Vagina (tissue), 2 donors: ENCODE measurements around the gene DNAJC19. TPM values are rescaled to one million over a fixed set of nuclear protein-coding genes. Genes with fewer than 3 reads are reported as not detected.

ENCODE experiments used
- DNase-seq, 2 donors: peaks; one replicate each; pipeline ENCODE4 v3.0.0-alpha.2; 2017; ENCODE audit errors: extremely low spot score in 2 of 2
- H3K27ac ChIP-seq: fragments of 200-600 bp; sonication (generic); one replicate; pipeline ENCODE4 v1.5.1; 2019
- H3K27me3 ChIP-seq: fragments of 200-600 bp; sonication (generic); one replicate; pipeline ENCODE4 v1.5.1; 2019
- H3K36me3 ChIP-seq, 2 donors: fragments of 200-600 bp; sonication (generic); one replicate each; pipeline ENCODE4 v1.5.1; 2017 to 2019
- H3K4me1 ChIP-seq: fragments of 200-600 bp; sonication (generic); one replicate; pipeline ENCODE4 v1.5.1; 2019
- H3K4me3 ChIP-seq, 2 donors: fragments of 200-600 bp; sonication (generic); 1 replicate in 1 of 2; 2 replicates in 1 of 2; pipeline ENCODE4 v1.5.1; 2016 to 2019
- H3K9me3 ChIP-seq: fragments of 200-600 bp; sonication (generic); one replicate; pipeline ENCODE4 v1.5.1; 2019
- POLR2A ChIP-seq, 2 donors: fragments of 450-650 bp; IDR thresholded peaks; one replicate each; pipeline ENCODE4 v1.6.1; 2017; ENCODE audit warnings: antibody characterized with exemption in 2 of 2, mild to moderate bottlenecking in 2 of 2, moderate library complexity in 2 of 2
- POLR2AphosphoS5 ChIP-seq, 2 donors: sonication (generic); formaldehyde crosslinking; IDR thresholded peaks; one replicate each; pipeline ENCODE4 v1.9.0; 2017; ENCODE audit warnings: antibody characterized with exemption in 2 of 2, mild to moderate bottlenecking in 2 of 2, low read depth in 1 of 2; ENCODE audit not compliant: insufficient read depth in 1 of 2
- intact Hi-C: fragments of 100-400 bp; cut with DNase I; formaldehyde crosslinking; loops from one replicate; pipeline ENCODE4 v1.15.1; 2023
- total RNA-seq: library from RNA; depleted of rRNA; stranded (reverse); fragments of >200 nt; gene quantifications from one replicate; pipeline ENCODE4 v1.2.3, GENCODE V29; 2016
- TF ChIP-seq, protein P1 (sequence below), 3 experiments: fragments of 450-650 bp in 2 of 3; fragments of 200-600 bp in 1 of 3; sonication (generic) in 1 of 3; IDR thresholded peaks; one replicate each; pipeline ENCODE4 v1.5.1; 2017 to 2019; ENCODE audit warnings: antibody characterized with exemption in 3 of 3, mild to moderate bottlenecking in 2 of 3, moderate library complexity in 2 of 3

DNAJC19 gene
- total RNA-seq = 38.1 TPM

DNA sequence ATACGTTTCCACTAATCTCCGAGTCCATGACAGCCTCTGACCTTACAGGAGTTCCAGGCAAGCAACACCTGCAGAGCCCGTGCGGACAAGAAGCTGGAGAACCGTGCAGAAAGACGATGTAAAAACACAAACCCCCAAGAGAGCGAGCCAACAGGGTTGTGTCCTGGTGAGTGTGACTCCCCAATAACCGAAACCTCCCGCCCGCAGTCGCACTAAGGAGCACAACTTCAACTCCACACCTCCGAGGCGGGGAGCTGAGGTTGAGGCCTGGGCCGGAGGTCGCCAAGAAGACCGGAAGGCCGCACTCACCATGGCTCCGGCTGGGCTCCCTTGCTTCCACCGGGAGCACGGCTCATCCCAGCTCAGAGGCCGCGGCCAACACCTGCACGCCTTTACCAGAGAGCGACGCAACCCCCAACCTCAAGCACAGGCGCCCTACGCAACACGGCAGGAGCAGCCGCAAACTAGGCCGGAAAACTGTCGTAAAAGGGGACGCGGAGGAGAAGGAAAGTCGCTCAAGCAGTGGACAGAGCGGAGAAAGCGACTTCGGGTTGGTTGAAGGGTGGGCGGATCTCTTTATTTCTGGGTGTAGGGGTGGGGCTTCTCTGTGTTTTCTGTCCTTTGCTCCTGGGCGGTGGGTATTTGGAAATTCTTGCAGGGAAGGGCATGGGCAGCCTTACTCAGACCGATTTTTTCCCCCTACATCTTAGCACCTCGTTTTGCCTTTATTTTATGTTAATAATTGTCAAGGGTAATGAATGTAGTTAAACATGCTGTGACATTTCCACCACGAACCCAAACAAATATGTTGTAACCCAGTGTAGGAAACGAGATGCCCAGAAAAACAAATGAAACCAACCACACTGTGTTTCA, at the start of gene DNAJC19:
TSS of gene DNAJC19 (minus strand) at position 446 of the 873 bp plus-strand sequence. CDS start at position 312, 134 bp downstream.
- peaks cover 29% of the 10 kb centered on the region for H3K4me1 ChIP-seq
- peak within 1 kb of the TSS; percentile 49 to 72 for H3K4me3 ChIP-seq
- intact Hi-C loops = no loop called here
- no peaks in the 10 kb centered on the region for H3K27me3 ChIP-seq
- peak in 1 of 2 donors; percentile 45 for TF ChIP-seq POLR2A (IDR thresholded peaks at IDR 0.05)
- peak; percentile 93 for TF ChIP-seq POLR2AphosphoS5 (IDR thresholded peaks at IDR 0.05; ENCODE audit: insufficient read depth in 1 of 2, low read depth in 1 of 2)
- TF ChIP-seq, protein P1, sequence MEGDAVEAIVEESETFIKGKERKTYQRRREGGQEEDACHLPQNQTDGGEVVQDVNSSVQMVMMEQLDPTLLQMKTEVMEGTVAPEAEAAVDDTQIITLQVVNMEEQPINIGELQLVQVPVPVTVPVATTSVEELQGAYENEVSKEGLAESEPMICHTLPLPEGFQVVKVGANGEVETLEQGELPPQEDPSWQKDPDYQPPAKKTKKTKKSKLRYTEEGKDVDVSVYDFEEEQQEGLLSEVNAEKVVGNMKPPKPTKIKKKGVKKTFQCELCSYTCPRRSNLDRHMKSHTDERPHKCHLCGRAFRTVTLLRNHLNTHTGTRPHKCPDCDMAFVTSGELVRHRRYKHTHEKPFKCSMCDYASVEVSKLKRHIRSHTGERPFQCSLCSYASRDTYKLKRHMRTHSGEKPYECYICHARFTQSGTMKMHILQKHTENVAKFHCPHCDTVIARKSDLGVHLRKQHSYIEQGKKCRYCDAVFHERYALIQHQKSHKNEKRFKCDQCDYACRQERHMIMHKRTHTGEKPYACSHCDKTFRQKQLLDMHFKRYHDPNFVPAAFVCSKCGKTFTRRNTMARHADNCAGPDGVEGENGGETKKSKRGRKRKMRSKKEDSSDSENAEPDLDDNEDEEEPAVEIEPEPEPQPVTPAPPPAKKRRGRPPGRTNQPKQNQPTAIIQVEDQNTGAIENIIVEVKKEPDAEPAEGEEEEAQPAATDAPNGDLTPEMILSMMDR (IDR thresholded peaks at IDR 0.05) = no peak
- DNase-seq = peak in 1 of 2 donors; percentile 96
- H3K9me3 ChIP-seq = no peaks in the 10 kb centered on the region
- H3K27ac ChIP-seq = peak within 1 kb of the TSS; percentile 87
- H3K36me3 ChIP-seq = peaks cover 3 to 13% of the 10 kb centered on the region in 2 donors

DNA sequence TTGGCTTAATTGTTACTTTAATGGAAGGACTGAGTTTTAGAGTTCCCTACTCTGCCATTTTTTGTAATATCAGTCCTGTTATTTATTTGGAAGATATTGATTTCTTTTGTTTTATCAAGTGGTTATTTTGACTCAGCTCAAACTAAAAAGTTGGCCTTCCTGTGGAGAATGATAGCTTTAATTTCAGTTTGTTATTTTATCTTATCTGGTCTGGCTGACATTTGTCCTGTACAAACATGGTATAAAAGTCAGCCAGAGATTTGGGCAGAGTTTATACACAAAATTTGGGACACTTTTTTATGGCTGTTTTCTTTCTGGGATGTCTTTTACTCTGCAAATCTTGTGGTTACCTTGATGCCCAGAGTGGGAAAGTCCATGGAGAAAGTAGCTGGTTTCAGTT, 41.4 kb upstream of the DNAJC19 start:
- intact Hi-C loops = no loop called here
- no peak for DNase-seq
- Histone ChIP-seq H3K9me3 (no peaks in the 10 kb centered on the region), H3K4me1 (no peaks in the 10 kb centered on the region), H3K4me3 (no peak overlapping the region), H3K27ac (no peak overlapping the region), H3K36me3 (no peaks in the 10 kb centered on the region), H3K27me3 (no peaks in the 10 kb centered on the region)
- TF ChIP-seq POLR2AphosphoS5 (IDR thresholded peaks at IDR 0.05; ENCODE audit: insufficient read depth in 1 of 2, low read depth in 1 of 2) = no peak
- TF ChIP-seq POLR2A (IDR thresholded peaks at IDR 0.05) = no peak
- TF ChIP-seq, protein P1 (IDR thresholded peaks at IDR 0.05) = no peak

DNA sequence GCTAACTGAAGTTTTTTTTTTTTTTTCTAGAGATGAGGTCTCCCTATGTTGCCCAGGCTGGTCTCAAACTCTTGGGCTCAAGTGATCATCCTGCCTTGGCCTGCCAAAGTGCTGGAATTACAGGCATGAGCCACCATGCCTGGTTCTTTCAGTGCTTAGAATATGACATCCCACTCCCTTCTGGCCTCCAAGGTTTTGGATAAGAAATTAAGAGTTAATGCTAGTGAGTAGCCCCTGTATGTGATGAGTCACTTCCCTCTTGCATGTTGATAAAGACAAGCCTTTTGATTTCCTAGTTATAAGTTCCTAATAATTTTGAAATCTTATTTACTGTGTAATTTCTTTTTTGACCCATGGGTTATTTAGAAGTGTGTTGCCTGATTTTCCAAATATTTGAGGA, 35.7 kb upstream of the DNAJC19 start:
- DNase-seq = no peak
- Histone ChIP-seq H3K4me3 (no peak overlapping the region), H3K27me3 (no peaks in the 10 kb centered on the region), H3K4me1 (no peaks in the 10 kb centered on the region), H3K36me3 (no peaks in the 10 kb centered on the region), H3K9me3 (no peaks in the 10 kb centered on the region), H3K27ac (no peak overlapping the region)
- intact Hi-C loops = no loop called here
- no peak for TF ChIP-seq POLR2A (IDR thresholded peaks at IDR 0.05)
- no peak for TF ChIP-seq POLR2AphosphoS5 (IDR thresholded peaks at IDR 0.05; ENCODE audit: insufficient read depth in 1 of 2, low read depth in 1 of 2)
- TF ChIP-seq, protein P1 (IDR thresholded peaks at IDR 0.05) = no peak

DNA sequence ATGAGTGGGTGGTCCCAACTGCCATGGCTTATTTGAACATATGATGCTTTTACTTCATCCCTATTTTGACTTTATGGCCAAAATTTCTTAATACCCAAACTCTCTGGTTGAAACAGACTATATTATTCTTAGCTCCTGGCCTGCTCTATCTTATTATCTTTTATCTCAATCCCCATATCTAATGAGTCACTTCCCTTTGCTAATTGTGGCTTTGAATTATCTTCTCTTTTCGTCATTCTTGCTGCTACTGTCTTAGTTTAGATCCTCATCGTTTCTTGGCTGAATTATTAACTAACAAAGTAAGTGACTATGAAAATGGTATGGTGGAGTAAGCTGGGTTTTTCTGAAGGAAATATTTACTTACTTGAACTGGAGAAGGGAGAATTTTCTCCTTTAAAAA, 28.2 kb upstream of the DNAJC19 start:
- no peaks in the 10 kb centered on the region for H3K27me3 ChIP-seq
- no peak overlapping the region for H3K27ac ChIP-seq
- DNase-seq = no peak
- H3K9me3 ChIP-seq = no peaks in the 10 kb centered on the region
- no peaks in the 10 kb centered on the region for H3K4me1 ChIP-seq
- TF ChIP-seq POLR2AphosphoS5 (IDR thresholded peaks at IDR 0.05; ENCODE audit: insufficient read depth in 1 of 2, low read depth in 1 of 2) = no peak
- no peak for TF ChIP-seq POLR2A (IDR thresholded peaks at IDR 0.05)
- TF ChIP-seq, protein P1 (IDR thresholded peaks at IDR 0.05) = no peak
- H3K36me3 ChIP-seq = no peaks in the 10 kb centered on the region
- intact Hi-C loops = no loop called here
- H3K4me3 ChIP-seq = no peak overlapping the region

DNA sequence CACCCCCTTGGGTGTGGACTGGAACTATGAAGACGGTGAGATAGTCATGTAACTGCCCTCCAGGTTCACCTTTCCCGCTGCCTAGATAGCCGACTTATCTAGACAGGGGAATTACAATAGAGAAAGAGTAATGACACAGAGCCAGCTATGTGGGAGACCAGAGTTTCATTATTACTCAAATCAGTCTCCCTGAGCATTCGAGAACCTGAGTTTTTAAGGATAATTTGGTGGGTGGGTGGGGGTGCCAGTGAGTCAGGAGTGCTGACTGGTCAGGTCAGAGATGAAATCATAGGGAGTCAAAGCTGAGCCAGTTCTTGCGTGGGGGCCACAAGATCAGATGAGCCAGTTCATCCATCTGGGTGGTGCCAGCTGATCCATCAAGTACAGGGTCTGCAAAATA, 19.7 kb upstream of the DNAJC19 start:
- DNase-seq = no peak
- no peaks in the 10 kb centered on the region for H3K4me1 ChIP-seq
- H3K27ac ChIP-seq = no peak overlapping the region
- no peaks in the 10 kb centered on the region for H3K27me3 ChIP-seq
- H3K36me3 ChIP-seq = no peaks in the 10 kb centered on the region
- TF ChIP-seq POLR2AphosphoS5 (IDR thresholded peaks at IDR 0.05; ENCODE audit: insufficient read depth in 1 of 2, low read depth in 1 of 2) = no peak
- no peak for TF ChIP-seq POLR2A (IDR thresholded peaks at IDR 0.05)
- TF ChIP-seq, protein P1 (IDR thresholded peaks at IDR 0.05) = no peak
- H3K9me3 ChIP-seq = no peaks in the 10 kb centered on the region
- intact Hi-C loops = no loop called here
- no peak overlapping the region for H3K4me3 ChIP-seq
